HepG2 (cell line): ENCODE results near the gene TMEM164. TPM values are rescaled to one million over a fixed set of nuclear protein-coding genes. Genes with fewer than 3 reads are reported as not detected.

Source experiments
- ATAC-seq: fragments of 200-7000 bp; cut with Tn5 transposase; 3 replicates; pipeline ENCODE4 v1.9.1; 2020; ENCODE audit warnings: mild to moderate bottlenecking, moderate library complexity
- BruUV-seq: library from RNA; stranded (reverse); fragments of 400-500 nt; replicated peaks from 2 replicates; lab custom pipeline; 2021; lab: Mats Ljungman, UMichigan
- CTCF ChIA-PET: fragments of 300-600 bp; formaldehyde crosslinking; extraction: SDS; loops from one replicate; lab custom pipeline; 2021; ENCODE audit warnings: low total read pairs, inconsistent platforms, low intra/inter-chr PET ratio; lab: Yijun Ruan, JAX
- POLR2A ChIA-PET: fragments of 350-600 bp; sonication (Branson Sonifier 250); formaldehyde crosslinking; loops from one replicate; lab custom pipeline; 2020; ENCODE audit warnings: antibody characterized with exemption, inconsistent platforms; lab: Yijun Ruan, JAX
- DNase-seq: peaks from one replicate; pipeline ENCODE4 v3.0.0-alpha.2; 2015; ENCODE audit warnings: low spot score
- FAIRE-seq: peaks from 3 replicates; lab custom pipeline; 2011; peaks lifted over from hg19 to GRCh38; lab: Jason Lieb, UNC
- H2AFZ ChIP-seq: one replicate; pipeline ENCODE4 v1.6.1; 2011; ENCODE audit warnings: low read length, inconsistent platforms
- H3K27ac ChIP-seq: fragments of 300-600 bp; 3 replicates; pipeline ENCODE4 v1.8.0; 2011; ENCODE audit warnings: mixed run types, mild to moderate bottlenecking, mixed read lengths, low read length, inconsistent platforms; ENCODE audit not compliant: insufficient read depth; ENCODE audit errors: extremely low read length
- H3K27me3 ChIP-seq, 2 experiments: fragments of 200-600 bp in 1 of 2; 2 replicates in 1 of 2; 3 replicates in 1 of 2; pipeline versions ENCODE4 v1.6.0 to v1.8.0; 2011; ENCODE audit warnings: low read length in 2 of 2, mild to moderate bottlenecking in 2 of 2, moderate library complexity in 2 of 2, inconsistent platforms in 1 of 2; ENCODE audit not compliant: insufficient read depth in 2 of 2, control insufficient read depth in 1 of 2
- H3K36me3 ChIP-seq, 2 experiments: fragments of 200-600 bp in 1 of 2; replicated peaks in 1 of 2; 2 replicates in 1 of 2; 3 replicates in 1 of 2; pipeline versions ENCODE4 v1.5.1 to v1.8.0; 2011; ENCODE audit warnings: low read length in 2 of 2, inconsistent platforms in 1 of 2; ENCODE audit not compliant: insufficient read depth in 2 of 2, control insufficient read depth in 1 of 2
- H3K4me1 ChIP-seq: 2 replicates; pipeline ENCODE4 v1.5.1; 2012; ENCODE audit warnings: low read length, inconsistent platforms; ENCODE audit not compliant: insufficient read depth
- H3K4me2 ChIP-seq: 2 replicates; pipeline ENCODE4 v1.6.0; 2011; ENCODE audit warnings: low read depth, low read length, inconsistent platforms
- H3K4me3 ChIP-seq, 3 experiments: fragments of 200-600 bp in 1 of 3; sonication (generic), shearing (Covaris generic) in 1 of 3; replicated peaks in 1 of 3; 2 replicates each; pipeline ENCODE4 v1.5.1; 2011 to 2016; ENCODE audit warnings: low read length in 3 of 3, inconsistent platforms in 2 of 3, low read depth in 2 of 3, mild to moderate bottlenecking in 2 of 3, control low read depth in 1 of 3, mixed read lengths in 1 of 3; ENCODE audit not compliant: insufficient read depth in 1 of 3
- H3K79me2 ChIP-seq: one replicate; pipeline ENCODE4 v1.6.1; 2011; ENCODE audit warnings: low read length, inconsistent platforms; ENCODE audit not compliant: insufficient read depth
- H3K9ac ChIP-seq: 2 replicates; pipeline ENCODE4 v1.6.0; 2011; ENCODE audit warnings: mild to moderate bottlenecking, low read depth, low read length, inconsistent platforms; ENCODE audit not compliant: insufficient read depth
- H3K9me3 ChIP-seq: 2 replicates; pipeline ENCODE4 v1.5.1; 2012; ENCODE audit warnings: mild to moderate bottlenecking, low read length
- H4K20me1 ChIP-seq: 2 replicates; pipeline ENCODE4 v1.6.0; 2011; ENCODE audit warnings: inconsistent platforms, mild to moderate bottlenecking, low read length, moderate library complexity; ENCODE audit not compliant: insufficient read depth
- ARNT2 ChIP-seq: sonication (generic); formaldehyde crosslinking; IDR thresholded peaks from 2 replicates; pipeline ENCODE4 v1.8.0; 2022; ENCODE audit warnings: mild to moderate bottlenecking, low read depth, missing genetic modification reagents, moderate library complexity
- CCDC6 ChIP-seq: sonication (generic); formaldehyde crosslinking; IDR thresholded peaks from 2 replicates; pipeline ENCODE4 v1.8.1; 2022; ENCODE audit warnings: mild to moderate bottlenecking, missing genetic modification reagents, moderate library complexity
- GTF3A ChIP-seq: sonication (generic); formaldehyde crosslinking; conservative IDR thresholded peaks from 2 replicates; pipeline ENCODE4 v1.4.0; 2020; ENCODE audit warnings: mild to moderate bottlenecking, missing genetic modification reagents
- HDAC1 ChIP-seq: sonication (generic); formaldehyde crosslinking; IDR thresholded peaks from 2 replicates; pipeline ENCODE4 v1.5.1; 2020; ENCODE audit warnings: mild to moderate bottlenecking, missing genetic modification reagents
- HIVEP1 ChIP-seq: sonication (generic); formaldehyde crosslinking; IDR thresholded peaks from 2 replicates; pipeline ENCODE4 v1.4.0; 2020; ENCODE audit warnings: mild to moderate bottlenecking, missing genetic modification reagents
- PAF1 ChIP-seq: IDR thresholded peaks from 2 replicates; pipeline ENCODE4 v1.6.1; 2016; ENCODE audit warnings: missing genetic modification reagents, missing compliant biosample characterization
- RFX5 ChIP-seq: IDR thresholded peaks from 2 replicates; pipeline ENCODE4 v1.6.1; 2011; ENCODE audit warnings: low read depth, low read length, improper control_type of control experiment
- ZNF703 ChIP-seq: sonication (generic); formaldehyde crosslinking; IDR thresholded peaks from 2 replicates; pipeline ENCODE4 v1.5.1; 2020; ENCODE audit warnings: missing genetic modification reagents, mild to moderate bottlenecking, moderate library complexity, borderline replicate concordance
- in situ Hi-C: cut with HindIII; loops from 2 replicates; pipeline ENCODE4 v1.10.0; 2017; ENCODE audit warnings: low pct_unique_long_range_greater_than_20kb; ENCODE audit not compliant: extremely low pct_ligation_motif_present
- intact Hi-C: fragments of 100-400 bp; cut with micrococcal nuclease; formaldehyde crosslinking; loops from one replicate; pipeline ENCODE4 v1.10.0; 2022; ENCODE audit not compliant: unreplicated experiment
- polyA plus RNA-seq, 8 experiments: library from polyadenylated mRNA; depleted of rRNA in 3 of 8; stranded (reverse) in 7 of 8; unstranded in 1 of 8; fragments of >200 nt; fragmentation: Illumina TruSeq in 4 of 8; extraction: Trizol in 4 of 8; gene quantifications; 2 replicates each; pipeline versions ENCODE4 v1.2.1 to v1.2.3, GENCODE V29; 2011 to 2016; ENCODE audit warnings: low read depth in 4 of 8, missing spikeins in 1 of 8, mixed read lengths in 1 of 8; ENCODE audit not compliant: insufficient read depth in 1 of 8
- total RNA-seq, 5 experiments: library from RNA; depleted of rRNA; stranded (reverse); fragments of >200 nt; fragmentation: Illumina TruSeq; extraction: Trizol; gene quantifications; 2 replicates each; pipeline ENCODE4 v1.2.3, GENCODE V29; 2016; ENCODE audit warnings: low read depth in 1 of 5

The TMEM164 gene
- total and polyA plus RNA-seq, 2 of the 13 experiments (the other 11 are each of a cell fraction or from before 2014, with no cell fraction given): 5.8 to 13.2 TPM

DNA sequence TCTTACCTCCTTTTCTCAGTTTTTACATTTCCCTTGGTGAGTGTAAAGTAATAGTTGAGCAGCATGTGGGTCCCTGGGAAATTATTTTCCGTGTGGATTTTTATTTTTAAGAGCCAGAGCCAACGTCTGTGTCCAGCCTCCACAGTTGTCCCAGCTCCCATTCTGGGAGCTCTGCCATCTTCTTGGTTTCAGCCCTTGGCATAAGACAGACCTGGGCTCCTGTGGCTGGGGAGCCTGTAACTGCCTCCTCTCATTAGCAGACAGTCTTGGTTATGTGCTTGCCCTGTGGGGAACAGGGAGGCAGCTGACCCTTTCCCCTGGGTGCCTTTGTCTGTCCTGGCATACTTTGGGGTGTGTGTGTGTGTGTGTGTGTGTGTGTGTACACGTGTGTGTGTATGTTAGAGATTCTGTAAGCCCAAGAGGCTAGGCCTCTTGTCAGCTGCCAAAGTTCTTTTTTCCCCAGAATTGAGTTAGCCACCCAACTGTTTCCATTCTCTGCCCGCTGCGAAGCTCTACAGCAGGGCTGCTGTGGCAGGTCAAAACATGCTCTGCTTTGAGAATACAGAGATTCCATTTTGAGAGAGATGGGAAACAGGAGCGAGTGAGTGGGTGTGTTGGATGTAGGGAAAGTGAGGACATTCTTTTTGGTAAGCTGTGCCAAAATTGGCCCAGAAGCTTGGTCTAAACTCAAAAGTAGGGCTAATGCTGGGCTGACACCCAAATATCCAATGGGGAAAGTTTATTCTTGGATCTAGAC is 140.7 kb downstream of the TMEM164 start (continued):
- TF ChIP-seq GTF3A (CRISPR knock-in tag) (no peak), RFX5 (no peak)
- TF ChIP-seq, all 625 proteins: peak for 0

GRCh38 chrX:110145311-110145710 is 142.4 kb downstream of the TMEM164 start:
- ChIA-PET CTCF (interaction anchor here (1.9 kb wide), 1 partner anchor 263 kb away, joined by 5 read pairs; no protein-coding TSS in a partner anchor), POLR2A (no interaction called here)
- in situ Hi-C loops: no loop called here
- DNase-seq (no peak), FAIRE-seq (no peak), ATAC-seq (no peak)
- H3K27ac ChIP-seq: no peak overlapping the region
- no peaks in the 10 kb centered on the region for H3K79me2 ChIP-seq
- no peak overlapping the region for H3K9ac ChIP-seq
- BruUV-seq: no TSS peak
- H2AFZ ChIP-seq: no peak overlapping the region
- H3K4me1 ChIP-seq: peaks cover 12% of the 10 kb centered on the region; the same call in 1 of the 2 replicates
- no peak overlapping the region for H3K4me2 ChIP-seq
- no peak overlapping the region for H3K4me3 ChIP-seq
- H4K20me1 ChIP-seq: no peaks in the 10 kb centered on the region
- H3K27me3 ChIP-seq: no peaks in the 10 kb centered on the region
- H3K36me3 ChIP-seq: no peaks in the 10 kb centered on the region
- TF ChIP-seq HIVEP1: no peak
- no peak for TF ChIP-seq CCDC6 (CRISPR knock-in tag)
- no peak for TF ChIP-seq ARNT2 (CRISPR knock-in tag)
- TF ChIP-seq PAF1 (CRISPR knock-in tag): no peak
- TF ChIP-seq HDAC1 (CRISPR knock-in tag): no peak
- no peak for TF ChIP-seq ZNF703
- intact Hi-C loops: no loop called here
- H3K9me3 ChIP-seq: no peaks in the 10 kb centered on the region
